Activated CD4-positive, alpha-beta T cell treated with anti-CD3 and anti-CD28 coated beads, Interleukin-2, Interleukin-4, amounts not matched to agents 100 ng/mL and 50 ng/mL, durations not matched to agents 16 hours and 8 hours (primary cell): Measurements from ENCODE around the gene IP6K2.

Experiments used
- DNase-seq: peaks from one replicate; pipeline ENCODE4 v3.0.0-alpha.2; 2020; ENCODE audit warnings: low spot score

Gene IP6K2

DNA sequence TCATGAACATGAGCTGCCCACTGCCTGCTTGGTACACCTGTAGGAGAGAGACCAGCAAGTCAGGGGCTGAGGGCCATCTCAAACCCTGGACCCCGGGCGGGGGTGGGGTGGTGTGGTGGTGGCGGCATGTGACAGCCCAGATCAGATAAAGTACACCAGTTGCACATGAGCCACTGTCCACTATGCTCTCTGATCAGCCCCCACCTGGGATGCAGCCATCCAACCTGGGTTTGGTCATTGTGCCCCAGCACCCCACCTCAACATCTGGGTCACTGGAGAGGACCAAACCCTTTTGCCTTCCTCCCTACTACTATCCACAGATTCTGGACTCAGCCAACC, 28.3 kb downstream of the IP6K2 start:
- DNase-seq, result no peak

DNA sequence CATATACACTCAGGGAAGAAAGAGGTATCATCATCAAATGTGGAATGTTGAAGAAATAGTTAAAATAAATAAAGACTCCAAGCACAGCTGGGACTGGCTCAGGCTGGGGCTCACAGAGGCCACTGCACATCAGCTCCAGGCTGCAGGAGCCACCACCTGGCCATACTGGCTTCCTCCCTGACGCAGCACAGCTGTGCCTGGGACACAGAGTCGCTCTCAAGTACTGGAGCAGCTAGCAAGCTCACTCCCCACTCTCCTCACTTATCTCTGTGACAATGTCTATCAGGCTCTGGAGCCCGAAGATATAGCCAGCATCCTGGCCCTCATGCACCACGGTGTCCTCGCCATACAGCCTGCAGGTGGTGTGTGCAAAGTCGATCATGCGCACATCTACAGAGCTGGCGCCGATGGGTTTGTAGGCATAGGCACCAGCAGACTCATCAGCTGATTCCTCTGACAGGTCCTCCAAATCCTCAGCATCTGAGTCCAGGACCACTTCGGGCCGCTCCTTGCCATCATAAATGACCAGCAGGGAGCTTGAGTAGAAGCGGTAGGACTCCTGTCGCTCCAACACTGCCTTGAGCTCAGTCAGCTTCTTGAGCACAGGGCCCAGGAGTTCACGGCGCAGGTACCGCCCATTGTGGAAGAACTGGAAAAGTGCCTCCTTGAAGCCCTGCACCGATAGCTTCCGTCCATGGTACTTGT, 28.8 kb downstream of the IP6K2 start:
- no peak for DNase-seq

DNA sequence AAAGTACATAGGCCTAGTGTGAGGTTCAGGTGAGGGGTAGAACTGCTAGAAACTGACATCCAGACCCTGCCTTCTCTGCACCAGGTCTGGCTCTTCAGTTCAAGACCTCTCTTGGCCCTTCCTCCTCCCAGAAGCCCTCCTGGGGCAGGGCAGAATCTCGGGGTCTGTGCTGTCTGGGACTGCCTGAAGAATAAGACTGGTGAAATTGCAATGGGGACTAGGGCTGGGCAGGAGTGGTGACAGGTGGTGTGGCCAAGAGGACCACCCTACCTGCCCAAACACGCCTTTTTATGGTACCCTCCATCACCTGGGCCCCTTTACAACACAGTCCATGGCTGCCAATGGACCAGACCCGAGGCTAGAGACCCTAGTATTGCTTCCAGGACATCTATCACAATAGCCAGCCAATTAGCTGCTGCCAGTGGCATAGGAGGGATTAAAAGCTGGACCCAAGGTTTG, 29.8 kb downstream of the IP6K2 start:
- DNase-seq, result no peak

DNA sequence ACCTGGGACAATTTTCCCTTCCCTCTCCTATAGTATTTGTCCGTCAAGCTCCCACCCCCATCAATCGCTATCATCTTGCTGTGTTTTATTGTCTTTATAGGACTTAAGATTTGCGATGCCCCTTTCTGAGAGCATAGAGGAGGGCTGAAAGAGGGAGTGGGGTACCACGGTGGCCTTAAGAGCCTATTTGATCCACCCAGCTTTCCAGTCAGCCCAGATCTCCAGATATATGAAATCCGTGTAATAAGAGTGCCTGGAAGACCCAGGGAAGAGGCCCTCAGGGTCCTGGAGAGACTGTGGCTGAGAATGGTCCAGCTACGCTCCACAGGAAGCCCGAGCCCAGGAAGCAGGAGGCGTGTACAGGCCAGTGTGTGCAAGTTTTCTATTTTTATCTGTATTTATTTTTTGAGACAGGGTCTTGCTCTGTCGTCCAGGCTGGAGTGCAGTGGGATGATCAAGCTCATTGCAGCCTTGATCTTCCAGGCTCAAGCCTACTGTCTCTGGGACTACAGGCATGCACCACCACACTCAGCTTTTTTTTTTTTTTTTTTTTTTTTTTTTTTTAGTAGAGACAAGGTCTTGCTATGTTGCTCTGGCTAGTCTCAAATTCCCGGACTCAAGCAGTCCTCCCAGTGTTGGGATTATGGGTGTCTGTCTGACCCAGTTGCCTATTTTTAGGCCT, 30.3 kb downstream of the IP6K2 start:
- no peak for DNase-seq

DNA sequence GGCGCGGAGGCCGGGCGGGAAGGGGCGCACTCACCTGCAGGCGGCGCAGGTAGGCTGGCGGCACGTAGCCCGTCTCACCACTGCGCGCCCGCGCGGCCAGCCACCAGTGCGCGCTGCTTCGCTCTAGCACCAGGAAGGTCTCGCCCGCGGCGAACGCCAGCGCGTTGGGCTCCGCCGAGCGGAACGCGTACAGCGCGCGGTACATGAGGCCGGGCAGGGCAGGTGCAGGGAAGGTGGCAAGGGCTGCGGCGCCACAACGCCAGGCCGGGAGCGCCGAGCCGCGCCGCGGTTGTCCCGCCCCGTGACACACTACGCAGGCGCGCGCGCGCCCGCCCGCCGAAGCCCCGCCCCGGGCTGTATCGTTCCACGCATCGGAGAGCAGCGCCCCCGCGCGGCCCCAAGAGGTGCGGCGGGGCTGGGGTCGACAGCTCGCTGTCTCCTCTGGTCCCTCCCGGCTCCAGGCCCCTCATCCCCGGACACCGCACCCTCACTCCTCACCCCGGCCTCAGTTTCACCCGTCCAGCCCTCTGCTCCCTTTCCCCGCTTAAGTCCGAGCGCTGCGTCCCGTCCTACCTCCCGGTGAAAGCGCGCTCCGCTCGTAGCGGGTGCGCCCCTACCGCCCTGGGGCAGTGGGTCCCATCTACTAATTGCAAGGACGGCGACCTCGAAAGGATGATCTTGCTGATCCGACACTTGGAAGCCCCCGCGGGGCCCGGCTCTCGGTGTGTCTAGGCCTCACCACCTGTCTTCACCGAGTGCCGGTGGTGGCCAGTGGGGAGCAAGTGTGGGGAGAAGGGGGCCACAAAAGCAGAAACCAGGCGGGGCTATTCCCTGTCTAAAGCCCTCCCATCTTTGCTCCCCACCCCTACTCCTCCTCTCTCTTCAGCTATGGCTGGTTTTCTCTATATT, 31.2 kb downstream of the IP6K2 start, which contains the start of gene NCKIPSD:
Gene NCKIPSD (minus strand): TSS at position 313 of the 909 bp plus-strand sequence. CDS start 108 bp downstream, at position 205.
- peak; percentile 92 for DNase-seq

DNA sequence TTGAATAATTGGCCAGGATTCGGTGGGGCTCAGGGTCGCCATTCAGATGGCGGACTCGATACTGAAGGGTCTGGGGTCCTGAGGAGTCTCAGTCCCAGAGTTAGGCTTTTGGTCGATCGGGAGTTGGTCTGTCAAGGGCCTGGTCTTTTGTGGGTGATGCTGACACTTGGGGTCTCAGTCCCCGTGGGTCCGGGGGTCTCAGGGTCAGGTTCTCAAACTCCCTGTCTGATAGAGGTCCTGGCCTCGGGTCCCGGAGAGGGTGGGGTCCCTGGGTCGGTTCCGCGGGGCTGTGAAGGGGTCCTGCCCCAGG, 31.8 kb downstream of the IP6K2 start:
- no peak for DNase-seq

DNA sequence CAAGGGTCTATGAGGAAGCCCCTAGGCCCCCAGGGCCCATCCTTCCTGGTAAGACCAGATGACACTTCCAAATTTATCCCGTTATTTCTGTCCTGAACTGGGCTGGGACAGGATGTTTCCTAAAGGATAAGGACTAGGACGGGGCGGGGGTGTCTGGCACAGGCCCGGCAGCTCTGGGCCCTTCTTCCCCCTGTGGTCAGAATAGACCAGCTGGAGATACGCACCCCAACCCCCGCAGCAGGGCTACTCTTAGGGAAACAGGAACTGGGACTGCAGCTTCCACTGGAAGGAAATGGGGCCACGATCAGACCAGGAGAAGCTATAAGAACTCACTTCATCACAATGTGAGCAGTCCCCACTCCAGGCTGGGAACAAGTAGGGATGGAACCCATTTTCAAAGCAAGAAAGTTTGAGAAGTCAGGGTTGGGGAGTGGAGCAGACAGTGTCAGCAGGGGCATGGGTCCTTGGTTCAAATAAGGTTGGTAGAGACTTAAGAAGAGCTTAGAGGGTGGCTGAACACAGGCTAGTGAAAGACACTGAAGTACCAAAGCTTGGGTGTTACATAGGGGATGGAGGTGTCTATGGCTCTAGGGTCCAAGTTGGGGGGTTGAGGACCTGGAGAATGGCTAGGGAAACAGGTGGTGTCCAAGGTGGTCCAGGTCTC, 32.4 kb downstream of the IP6K2 start:
- DNase-seq, result no peak

DNA sequence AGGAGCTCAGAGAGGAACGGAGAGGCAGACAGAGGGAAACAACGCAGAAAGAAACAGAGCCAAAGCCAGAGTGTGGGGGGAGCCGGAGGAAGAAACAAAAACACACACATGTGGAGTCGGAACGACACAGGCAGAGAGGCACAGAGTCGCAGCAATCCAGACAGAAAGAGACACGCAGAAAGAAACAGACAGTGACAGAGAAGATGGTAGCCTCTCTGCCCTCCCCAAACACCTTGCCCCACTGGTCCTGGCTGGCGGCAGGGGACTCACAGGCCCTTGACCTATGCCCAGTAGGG, 33.0 kb downstream of the IP6K2 start:
- no peak for DNase-seq

DNA sequence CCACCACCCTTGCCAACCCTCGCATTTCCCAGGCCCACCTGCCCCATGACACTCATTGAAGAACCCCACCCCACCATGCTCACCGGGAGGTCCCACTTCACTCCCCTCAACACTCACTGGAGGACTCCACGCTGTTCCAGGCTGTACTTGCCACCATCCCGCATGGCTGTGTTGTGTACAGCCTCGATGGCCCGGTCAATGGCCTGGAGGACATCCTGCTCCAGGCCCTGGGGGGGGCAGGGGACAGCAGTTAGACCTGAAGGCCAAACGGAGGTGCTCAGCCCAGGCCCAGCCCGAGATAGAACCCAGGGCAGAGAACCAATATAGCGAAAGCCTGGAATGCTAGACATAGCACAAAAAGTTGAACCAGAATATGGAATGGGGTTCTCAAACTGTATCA, 34.2 kb downstream of the IP6K2 start:
- DNase-seq, result no peak

DNA sequence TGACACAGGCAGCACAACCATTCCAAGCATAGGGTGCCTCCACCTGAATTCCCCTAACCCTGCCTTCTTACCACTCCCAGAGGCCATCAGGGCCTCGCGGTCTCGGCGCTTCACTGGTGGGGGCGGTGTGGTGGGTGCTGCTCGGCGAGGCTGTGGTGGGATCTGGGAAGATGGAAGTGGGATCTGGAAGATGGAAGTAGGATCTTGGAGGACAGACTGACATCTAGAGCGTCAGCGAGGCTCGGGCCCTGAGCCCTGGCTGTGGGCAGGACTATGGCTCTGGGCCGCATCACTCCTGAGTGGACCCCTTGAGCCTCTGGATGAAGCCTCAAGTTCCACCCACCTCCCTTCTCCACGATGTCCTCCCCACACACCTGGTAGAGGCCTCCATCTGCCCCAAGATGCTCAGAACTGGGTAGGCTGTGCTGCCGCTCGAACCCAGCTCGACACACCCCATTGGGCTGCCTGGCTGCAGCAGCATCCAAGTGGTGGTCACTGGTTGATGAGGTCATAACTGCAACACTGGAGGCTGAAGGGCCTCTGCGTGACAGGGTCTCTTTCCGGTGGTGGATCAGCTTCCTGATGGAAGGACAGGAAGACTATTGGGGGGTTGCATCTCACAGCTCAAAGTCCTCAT, 34.9 kb downstream of the IP6K2 start:
- no peak for DNase-seq

DNA sequence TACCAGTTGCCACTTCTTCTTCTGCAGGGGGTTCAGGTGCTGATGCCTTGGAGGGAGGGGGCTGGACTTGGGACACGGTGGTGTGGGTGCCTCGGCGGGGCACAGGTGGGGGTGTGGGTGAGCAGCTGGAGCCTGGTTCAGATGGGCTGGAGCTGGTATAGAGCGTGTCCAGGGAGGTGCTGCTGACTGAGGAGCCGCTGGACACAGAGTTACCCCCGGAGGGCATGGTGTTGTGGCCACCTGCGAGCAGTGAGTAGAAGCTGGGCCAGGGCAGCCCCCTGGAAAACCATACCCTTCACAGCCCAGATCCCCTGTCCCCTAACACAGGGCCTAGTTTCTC, 35.5 kb downstream of the IP6K2 start:
- no peak for DNase-seq

DNA sequence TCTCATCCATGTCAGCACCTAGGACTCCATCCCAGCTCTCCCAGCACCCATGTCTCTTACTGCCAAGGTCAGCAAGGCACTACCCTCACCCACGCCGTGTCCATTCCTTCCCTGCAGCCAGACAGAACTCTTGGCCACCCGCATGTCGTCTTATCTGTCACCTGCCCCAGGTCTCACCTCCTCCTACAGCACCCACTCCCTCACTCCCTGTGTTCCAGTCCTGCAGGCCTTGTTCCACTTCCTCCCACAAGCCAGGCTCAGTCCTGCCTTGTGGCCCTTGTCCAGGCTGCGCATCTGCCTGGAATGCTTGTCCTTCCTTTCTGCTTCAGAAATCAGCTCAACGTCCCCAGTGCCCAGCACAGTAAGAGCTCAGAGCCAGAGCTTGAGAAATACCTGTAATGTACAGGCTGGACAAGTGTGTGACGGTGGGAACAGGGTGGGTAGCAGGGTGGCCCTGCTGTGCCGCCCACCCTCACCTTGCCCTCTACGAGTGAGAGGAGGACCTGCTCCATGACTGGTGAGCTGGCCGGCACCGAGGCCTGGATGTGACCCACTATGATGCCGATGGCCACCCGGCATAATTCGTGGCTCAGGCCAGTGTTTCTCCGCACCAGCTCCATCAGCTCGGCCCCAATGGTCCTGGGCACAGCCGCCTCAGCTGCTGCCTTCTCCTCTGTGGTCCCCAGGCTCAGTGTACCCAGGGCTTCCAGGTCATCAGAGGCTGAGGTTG, 36.0 kb downstream of the IP6K2 start:
- no peak for DNase-seq

DNA sequence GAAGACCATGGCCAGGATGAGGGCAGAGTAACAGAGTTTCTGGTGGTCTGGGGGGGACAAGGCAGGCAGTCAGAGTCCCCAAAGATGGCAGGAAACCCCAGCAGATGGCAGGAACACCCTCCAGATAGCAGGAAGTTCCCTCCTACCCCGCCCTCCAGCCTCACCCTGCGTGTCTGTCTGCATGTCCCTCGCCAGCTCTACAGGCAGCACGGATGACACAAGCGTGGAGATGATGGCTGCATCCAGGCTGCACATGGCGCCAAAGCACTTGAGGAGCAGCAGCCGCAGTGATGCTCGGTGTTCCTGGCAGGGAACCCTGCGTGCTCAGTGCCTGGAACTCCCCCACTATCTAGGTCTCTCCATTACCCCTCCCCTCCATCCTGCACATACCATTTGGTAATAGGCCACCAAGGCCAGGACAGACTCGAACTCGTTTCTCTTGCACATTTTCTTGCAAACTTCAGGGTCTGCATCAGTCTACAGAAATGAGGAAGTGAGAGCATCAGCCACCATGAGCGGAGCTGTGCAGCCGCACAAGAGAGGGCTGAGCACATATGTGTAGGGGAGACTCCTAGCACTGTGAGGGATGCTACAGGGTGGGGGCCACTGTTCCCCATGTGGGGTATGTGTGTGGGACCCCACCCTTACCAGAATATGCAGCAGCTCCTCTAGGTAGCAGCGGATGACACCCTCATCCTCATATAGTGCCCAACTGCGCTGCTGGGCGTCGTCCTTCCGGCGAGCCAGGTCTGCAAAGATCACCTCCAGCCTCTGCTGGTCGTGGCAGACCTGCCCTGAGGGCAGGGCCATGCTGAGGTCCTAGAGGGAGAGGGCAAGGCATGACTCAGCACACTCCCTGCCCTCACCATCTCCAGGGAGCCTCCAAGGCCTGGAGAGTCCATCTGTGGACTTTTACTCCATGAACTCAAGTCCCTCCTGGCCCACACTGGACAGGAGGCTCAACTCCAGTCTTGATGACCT, 37.3 kb downstream of the IP6K2 start:
- DNase-seq, result no peak

DNA sequence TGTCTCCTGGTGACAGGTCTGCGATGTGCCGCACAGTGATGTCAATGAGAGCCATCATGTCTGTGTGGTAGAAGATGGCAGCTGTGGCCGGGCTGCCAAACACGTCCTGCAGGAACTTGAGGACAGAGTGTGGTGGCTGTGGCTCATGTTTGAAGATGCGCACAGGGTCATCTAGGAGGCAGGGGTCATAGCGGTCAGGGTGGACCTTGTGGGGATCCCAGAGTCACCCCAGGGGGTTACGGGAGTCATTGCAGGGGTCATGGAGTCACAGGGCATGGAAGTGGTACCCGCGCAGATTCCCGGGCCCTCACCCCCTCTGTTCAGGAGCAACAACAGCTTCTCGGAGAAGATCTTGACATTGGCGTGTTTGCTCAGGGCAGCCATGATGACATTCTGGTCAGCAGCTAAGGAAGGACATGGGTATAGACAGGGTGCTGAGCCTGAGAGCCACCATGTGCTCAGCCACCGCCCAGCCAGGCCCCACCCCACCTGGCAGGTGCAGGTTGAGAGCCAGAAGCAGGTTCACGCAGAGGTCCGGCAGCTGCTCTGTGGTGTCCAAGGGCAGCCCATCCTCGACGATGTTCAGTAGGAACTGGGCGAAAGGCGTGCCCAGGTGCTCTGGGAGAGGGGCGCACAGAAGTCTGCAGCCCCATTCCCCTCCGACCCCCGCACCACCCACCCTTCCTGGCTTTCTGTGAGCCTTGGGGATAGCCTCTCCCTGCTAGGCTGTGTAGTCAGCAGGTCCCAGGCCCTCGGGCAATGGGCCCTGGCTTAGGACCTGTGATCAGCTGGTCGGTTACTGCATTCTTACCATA, 38.2 kb downstream of the IP6K2 start:
- DNase-seq, result no peak

DNA sequence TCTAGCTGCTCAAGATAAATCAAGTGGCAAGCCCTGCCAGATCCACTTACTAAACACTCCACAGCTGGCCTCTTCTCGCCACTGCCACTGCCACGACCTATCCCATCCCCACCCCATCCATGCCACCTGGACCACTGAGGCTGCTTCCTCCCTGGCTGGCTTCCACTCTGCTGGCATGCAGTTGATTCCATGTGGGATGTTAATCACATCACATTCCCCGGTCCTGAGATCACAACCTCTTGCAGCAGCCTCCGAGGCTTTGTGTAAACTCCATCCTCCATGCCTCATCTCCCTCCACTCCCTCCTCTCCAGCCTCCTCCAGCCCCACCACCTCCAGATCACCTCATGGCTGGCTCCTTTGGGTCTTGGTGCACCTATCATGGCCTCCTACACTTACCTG, 39.0 kb downstream of the IP6K2 start:
- DNase-seq, result no peak

DNA sequence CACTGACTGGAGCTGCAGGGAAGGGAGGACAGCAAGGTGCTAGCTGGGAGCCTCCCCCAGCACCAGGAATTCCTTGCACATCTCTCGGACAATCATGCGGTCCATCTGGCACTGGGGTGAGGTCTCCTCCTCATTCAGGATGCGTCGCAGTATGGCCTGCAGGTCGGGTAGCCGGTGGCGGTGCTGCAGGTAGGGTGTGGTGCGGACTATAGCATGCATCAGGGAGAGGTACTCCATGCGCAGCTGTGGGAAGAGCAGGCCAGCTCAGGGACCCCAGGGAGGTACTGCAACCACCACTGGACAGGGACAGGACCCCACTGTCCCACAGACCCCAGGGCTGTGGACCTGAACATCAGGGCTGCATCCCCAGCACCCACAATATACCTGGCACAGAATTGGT, 42.5 kb downstream of the IP6K2 start:
- no peak for DNase-seq

DNA sequence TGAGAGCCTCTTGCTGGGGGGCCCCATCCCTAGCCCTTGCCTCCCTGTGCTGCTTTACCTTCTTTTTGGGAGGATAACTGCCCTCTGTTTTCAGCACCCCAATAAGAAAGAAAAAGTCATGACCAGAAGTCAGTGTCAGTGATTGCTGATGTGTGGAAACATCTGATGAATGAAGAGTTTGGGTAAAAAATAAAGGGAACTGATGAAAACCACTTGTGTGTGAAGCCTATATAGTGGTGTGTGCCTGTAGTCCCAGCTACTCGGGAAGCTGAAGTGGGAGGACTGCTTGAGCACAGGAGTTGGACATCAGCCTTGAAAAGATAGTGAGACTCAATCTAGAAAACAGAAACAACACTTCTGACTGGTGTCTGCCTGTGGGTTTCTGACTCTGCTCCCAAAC, 44.5 kb downstream of the IP6K2 start:
- no peak for DNase-seq

DNA sequence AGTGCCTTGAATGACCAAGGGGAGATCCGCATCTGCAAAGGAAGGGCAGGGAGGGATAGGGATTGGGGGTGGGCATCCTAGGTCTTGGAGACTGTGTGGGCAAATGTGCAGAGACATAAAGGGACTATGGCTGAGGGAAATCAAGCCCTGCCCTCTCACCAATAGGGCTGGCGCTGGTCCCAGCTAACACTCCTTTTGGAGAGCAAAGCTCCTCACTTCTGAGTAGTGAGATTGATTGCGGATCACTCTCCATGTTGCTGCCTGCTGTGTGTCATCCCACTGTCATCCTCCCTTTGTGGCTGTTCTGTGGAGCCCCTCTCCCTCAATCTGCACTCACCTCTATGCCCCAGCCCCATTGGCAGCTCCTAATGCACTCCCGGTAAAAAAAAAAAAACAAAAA, 52.1 kb downstream of the IP6K2 start:
- DNase-seq, result no peak

DNA sequence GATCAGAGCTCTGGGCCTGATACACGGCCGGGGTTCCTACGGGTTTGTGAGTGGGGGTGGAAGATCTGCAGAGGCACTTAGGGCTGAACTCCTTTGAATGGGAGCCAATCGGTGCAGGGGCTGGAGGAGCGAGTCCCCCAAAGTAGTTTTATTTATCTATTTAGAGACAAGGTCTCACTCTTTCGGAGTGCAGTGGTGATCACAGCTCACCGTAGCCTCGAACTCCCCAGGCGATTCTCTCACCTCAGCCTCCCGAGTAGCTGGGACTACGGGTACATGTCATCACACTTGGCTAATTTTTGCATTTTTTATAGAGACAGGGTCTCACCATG, 52.7 kb downstream of the IP6K2 start:
- DNase-seq, result no peak
